ELR (cell line): ENCODE data around the gene RAB10.
A peak's percentile ranks its signal among the peaks of the same experiment; 100 is the strongest.
"Not testable (repeated sequence)": the region's sequence is repeated elsewhere in the genome, so short reads cannot be mapped to it uniquely, and the experiment has no call there.

Source experiments
- DNase-seq: peaks from one replicate; pipeline ENCODE4 v3.0.0-alpha.2; 2015; ENCODE audit warnings: low read depth

Gene RAB10

GRCh38 chr2:26058390-26058789 lies 24.5 kb downstream of the RAB10 start:
- DNase-seq: no peak

DNA sequence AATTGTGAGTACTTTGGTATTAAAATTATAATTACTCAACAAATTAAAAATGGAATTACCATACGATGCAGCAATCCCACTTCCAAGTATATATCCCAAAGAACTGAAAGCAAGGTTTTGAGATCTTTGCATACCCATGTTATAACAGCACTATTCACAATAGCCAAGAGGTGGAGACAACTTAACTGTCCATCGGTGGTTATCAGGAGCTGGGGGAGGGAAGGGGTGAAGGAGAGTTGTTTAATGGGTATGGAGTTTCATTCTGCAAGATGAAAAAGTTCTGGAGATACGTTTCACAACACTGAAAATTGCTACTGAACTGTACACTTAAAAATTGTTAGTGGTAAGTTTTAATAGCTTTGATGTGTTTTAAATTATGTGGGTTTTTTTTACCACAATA lies 25.7 kb downstream of the RAB10 start:
- no peak for DNase-seq

GRCh38 chr2:26061539-26061938 lies 27.7 kb downstream of the RAB10 start:
- DNase-seq: no peak

- DNase-seq: no peak
Observed at GRCh38 chr2:26064846-26065245, 31.0 kb downstream of the RAB10 start.

DNA sequence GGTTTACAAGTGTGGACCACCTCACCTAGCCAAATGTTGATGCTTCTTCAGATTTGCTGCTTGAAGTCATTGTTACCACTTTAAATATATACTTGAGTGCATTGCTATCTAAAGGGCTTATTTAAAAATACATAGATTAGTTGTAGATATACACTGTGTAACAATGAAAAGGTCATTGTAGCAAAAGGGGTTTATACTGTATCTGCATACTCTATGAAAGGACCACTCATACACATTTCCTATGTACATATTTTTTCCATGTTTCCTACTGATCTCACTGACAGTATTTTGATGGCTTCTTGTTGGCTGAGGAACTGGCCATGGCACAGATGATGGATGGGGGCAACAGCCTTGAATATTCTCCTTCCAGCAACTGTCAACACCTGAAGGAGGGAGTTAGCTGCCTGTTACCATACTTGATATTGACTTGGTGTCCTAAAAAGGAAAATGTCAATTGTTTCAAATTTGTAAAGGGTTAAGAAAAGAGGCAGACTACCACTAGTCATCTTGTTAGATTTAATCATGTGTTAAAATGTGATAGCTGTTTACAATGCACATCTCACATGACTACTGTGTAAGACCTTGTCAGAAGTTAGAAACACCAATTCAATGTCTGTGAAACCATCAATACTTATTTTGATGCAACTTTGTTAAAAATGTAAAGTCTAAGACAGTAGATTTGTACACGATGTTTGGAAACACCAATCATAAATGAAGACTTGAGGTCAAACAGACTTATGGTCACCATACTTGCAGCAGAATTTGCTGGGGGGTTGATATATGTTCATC lies 33.5 kb downstream of the RAB10 start:
- no peak for DNase-seq

DNA sequence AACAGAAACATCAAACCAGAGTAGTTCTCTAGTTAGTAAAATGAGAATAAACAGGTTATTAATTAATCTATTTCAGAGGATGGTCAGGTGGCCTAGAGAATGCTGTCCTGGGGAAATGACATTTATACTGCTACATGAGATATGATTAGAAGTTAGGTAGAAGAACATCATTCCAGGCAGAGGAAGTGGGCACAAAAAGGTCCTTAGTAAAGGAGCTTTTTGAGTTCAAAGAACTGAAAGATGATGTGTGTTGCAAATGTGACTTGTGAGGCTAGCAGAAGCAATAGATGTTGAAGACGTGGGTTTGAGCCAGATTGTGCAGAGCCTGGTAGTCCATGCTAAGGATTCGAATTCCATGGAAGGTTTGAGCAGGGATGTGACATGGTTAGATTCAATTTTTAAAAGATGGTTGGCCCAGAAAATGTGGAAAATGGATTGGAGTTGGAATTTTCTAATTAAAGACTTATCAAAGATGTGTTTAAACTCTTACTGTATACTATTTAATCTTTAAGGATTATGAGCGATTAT lies 34.2 kb downstream of the RAB10 start:
- no peak for DNase-seq

DNA sequence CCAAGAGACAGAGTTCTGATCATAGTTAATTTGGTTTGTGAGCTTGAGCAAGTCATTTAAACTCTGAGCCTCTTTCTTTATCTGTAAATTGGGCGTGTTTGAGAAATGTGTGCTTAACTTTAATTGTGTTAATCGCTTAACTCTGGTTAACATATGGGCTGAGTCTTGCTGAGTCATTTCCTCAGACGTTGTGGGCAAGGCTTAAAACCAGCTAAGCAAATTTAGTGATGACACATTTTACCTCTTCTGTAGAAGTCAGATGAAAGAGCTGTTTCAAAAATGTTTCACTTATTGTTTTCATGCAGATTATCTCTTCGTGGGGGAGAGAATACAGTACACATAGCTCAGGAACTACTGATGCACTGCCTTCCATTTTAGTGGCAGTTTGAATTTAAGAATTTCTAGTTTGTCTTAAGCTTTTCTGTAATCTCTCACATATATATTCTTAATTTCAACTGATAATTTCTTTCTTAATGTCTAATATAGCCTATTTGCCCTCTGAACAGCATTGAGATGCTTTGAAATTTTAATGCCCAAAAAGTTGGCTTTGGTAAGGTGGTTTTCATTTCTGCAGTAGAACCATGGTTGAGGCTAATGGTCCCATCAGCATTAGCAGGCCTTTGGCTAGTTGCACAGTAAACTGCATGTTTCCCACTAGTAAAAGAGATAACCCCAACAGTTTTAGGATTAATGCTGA lies 34.9 kb downstream of the RAB10 start:
- peak; percentile 90 for DNase-seq

GRCh38 chr2:26070730-26071129 lies 36.8 kb downstream of the RAB10 start:
- DNase-seq: no peak

GRCh38 chr2:26072925-26073768 lies 39.3 kb downstream of the RAB10 start:
- DNase-seq: no peak

DNA sequence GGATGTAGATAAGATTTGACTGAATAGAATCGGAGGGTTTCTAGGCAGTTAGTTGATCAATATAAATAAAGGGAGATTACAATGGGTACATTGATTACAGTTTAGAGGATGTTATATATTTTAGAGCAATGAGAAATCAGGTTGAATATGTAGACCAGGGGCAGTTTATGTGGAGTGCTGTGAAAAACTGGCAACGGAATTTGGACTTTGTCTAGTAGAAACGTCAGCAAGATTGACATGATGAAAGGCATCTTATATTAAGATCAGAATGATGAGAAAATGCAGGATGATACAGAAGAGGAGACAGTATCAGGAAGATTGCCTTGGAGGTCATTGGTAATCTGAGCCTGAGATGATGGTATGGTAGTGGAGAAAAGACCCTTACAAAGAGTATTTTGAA lies 39.9 kb downstream of the RAB10 start:
- no peak for DNase-seq

GRCh38 chr2:26074676-26075075 lies 40.8 kb downstream of the RAB10 start:
- DNase-seq: no peak

DNA sequence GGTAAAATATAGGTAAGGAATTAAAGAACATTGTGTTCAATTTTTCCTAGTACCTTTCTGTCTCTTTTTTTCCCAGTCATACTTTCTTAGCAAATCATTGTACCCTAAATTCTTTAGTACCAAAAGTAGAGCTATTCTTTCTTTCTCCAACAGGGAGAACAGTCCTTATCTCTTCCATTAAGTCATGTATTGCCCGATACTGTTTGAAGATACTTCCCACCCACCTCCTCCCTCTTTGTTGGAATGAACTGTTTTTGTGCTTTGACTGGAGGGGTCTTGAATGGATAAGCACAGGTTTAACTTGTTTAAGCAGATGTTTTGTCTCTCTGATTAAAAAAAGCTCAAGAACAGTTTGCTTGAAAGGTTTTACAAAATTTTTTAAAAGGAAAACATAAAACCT lies 41.3 kb downstream of the RAB10 start:
- no peak for DNase-seq

DNA sequence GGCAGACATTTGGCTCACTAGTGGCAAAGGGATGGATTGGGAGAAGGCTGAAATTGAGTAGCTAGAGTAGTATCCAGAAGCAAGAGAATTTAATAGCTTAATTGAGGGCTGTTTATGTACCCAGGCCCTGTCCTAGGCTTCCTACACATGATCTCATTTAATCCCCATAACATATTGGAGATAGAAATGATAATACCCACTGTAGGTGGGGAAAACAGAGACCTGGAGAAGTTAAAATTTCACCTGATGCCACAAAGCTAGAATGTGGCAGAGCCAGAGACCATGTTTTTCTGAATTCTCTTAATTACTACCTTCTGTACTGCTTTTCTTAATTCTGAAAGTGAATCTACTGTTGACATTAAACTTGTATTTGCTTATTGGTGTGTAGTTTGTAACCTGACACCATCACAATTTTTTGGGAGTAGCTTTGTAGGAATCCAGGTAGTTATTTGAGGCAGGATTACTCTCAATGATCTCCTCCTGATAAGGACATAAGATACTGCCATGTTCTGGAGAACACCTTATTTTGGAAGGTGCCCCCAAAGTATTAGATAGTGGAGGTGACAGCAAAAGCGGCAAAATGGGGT lies 42.2 kb downstream of the RAB10 start:
- no peak for DNase-seq

- no peak for DNase-seq
Observed at GRCh38 chr2:26077291-26077690, 43.4 kb downstream of the RAB10 start.

DNA sequence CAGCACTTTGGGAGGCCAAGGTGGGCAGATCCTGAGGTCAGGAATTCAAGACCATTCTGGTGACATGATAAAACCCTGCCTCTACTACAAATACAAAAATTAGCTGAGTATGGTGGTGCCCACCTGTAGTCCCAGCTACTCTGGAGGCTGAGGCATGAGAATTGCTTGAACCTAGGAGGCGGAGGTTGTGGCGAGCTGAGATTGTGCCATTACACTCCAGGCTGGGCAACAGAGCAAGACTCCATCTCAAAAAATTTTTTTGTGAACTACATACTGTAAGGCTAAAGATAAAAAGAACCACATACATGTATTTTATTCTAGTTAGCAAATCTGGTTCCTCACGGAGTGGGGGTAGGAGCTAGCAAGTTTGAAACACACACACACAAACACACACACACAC lies 45.1 kb downstream of the RAB10 start:
- DNase-seq: no peak

DNA sequence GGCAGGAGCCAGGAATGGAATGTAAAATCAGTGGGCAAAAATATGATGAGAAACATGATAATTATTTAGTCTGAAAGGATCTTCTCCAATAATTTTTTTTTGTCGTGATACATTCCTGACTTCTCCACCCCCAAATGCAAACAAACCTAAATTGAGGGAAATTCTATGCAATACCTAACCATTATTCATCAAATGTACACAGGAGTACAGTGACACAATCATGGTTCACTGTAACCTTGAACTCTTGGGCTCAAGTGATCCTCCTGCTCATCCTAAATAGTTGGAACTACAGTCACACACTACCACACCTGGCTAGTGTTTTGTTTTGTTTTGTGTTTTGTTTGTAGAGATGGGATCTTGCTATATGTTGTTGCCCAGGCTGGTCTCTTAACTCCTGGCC lies 46.5 kb downstream of the RAB10 start:
- DNase-seq: peak; percentile 54

DNA sequence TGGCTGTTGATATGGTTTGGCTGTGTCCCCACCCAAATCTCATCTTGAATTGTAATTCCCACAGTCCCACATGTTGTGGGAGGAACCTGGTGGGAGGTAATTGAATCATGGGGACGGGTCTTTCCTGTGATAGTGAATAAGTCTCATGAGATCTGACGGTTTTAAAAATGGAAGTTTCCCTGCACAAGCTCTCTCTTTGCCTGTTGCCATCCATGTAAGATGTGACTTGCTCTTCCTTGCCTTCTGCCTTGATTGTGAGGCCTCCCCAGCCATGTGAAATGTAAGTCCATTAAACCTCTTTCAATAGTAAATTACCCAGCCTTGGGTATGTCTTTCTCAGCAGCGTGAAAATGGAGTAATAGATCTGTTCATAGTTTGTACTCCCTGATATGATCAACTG lies 47.0 kb downstream of the RAB10 start:
- DNase-seq: not testable (repeated sequence)

DNA sequence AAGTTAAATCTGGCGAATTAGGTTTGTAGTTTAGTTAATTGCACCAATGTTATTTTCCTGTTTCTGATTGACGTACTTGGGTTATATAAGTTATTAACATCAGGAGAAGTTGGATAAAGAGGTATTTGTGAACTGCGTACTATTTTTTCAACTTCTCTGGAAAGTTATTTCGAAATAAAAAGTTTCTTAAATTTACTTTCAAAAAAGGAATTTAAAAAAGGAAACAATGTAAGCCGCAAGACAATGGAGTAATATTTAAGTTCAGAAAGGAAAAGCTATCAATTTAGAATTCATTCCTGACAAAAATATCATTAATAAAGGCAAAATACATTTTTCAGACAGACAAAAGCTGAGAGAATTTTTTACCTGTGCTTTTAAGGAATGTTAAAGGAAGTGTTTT lies 47.7 kb downstream of the RAB10 start:
- DNase-seq: no peak

DNA sequence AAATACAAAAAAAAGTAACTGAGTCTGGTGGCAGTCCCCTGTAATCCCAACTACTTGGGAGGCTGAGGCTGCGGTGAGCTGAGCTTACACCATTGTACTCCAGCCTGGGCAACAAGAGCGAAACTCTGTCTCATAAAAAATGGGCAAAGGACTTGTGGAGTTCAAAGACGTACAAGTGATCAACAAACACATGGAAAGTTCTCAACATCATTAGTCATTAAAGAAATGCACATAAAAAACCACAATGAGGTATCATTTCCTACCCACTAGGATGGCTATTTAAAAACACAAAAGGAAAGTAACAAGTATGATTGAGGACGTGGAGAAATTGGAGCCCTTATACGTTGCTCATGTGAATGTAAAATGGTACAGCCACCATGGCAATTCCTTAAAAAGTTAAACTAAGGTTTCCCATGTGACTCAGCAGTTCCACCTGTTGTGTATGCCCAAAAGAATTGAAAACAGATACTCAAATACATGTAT lies 52.3 kb downstream of the RAB10 start:
- peak; percentile 87 for DNase-seq

GRCh38 chr2:26086779-26087178 lies 52.9 kb downstream of the RAB10 start:
- DNase-seq: no peak

GRCh38 chr2:26088038-26088643 lies 54.3 kb downstream of the RAB10 start:
- DNase-seq: peak; percentile 54

GRCh38 chr2:26088931-26089330 lies 55.0 kb downstream of the RAB10 start:
- DNase-seq: not testable (repeated sequence)
